GM12878 (cell line): Measurements from ENCODE around the gene DIS3L2.

Experiments used
- CTCF ChIP-seq, 3 experiments: IDR thresholded peaks in 2 of 3; conservative IDR thresholded peaks in 1 of 3; 2 replicates each; pipeline ENCODE4 v1.5.1; 2011; ENCODE audit warnings: low read depth in 3 of 3, low read length in 3 of 3, mild to moderate bottlenecking in 3 of 3, control low read depth in 2 of 3, moderate library complexity in 2 of 3, inconsistent platforms in 1 of 3, mixed read lengths in 1 of 3; ENCODE audit not compliant: control insufficient read depth in 2 of 3, insufficient read depth in 1 of 3; ENCODE audit errors: extremely low read depth in 1 of 3
- POLR2A ChIP-seq: IDR thresholded peaks from 2 replicates; pipeline ENCODE4 v1.6.1; 2011; ENCODE audit warnings: low read depth, mild to moderate bottlenecking, low read length
- RAD21 ChIP-seq: IDR thresholded peaks from 2 replicates; pipeline ENCODE4 v1.6.1; 2011; ENCODE audit warnings: mild to moderate bottlenecking, low read depth, low read length, moderate library complexity; ENCODE audit not compliant: insufficient read depth
- ZNF274 ChIP-seq: IDR thresholded peaks from one replicate; pipeline ENCODE4 v1.8.0; 2011; ENCODE audit not compliant: insufficient read length, insufficient read depth

- TF ChIP-seq ZNF274 (no peak), CTCF (IDR thresholded peaks at IDR 0.05 in 2 of 3, conservative IDR thresholded peaks at IDR 0.05 in 1 of 3; ENCODE audit: control insufficient read depth in 2 of 3, extremely low read depth in 1 of 3, insufficient read depth in 1 of 3, low read depth in 3 of 3, low read length in 3 of 3) (no peak), RAD21 (no peak), POLR2A (no peak)
Observed at GRCh38 chr2:232321817-232322559, 360.5 kb downstream of the DIS3L2 start.
